ENCODE measurements around the gene SKIC2. TPM values are rescaled to one million over a fixed set of nuclear protein-coding genes. Genes with fewer than 3 reads are reported as not detected.
"Not testable (repeated sequence)": the region's sequence is repeated elsewhere in the genome, so short reads cannot be mapped to it uniquely, and the experiment has no call there.

SKIC2 gene
- total RNA-seq, 1 donor from 2014 or later, result 63.4 TPM

GRCh38 chr6:32012941-32013617 lies 54.1 kb downstream of the SKIC2 start:
- not testable (repeated sequence) for DNase-seq (ENCODE audit: low spot score); H3K36me3 Mint-ChIP-seq (ENCODE audit: low read depth, unreplicated experiment); H3K4me3 Mint-ChIP-seq (ENCODE audit: unreplicated experiment); H3K27ac Mint-ChIP-seq (ENCODE audit: unreplicated experiment); H3K27me3 Mint-ChIP-seq (ENCODE audit: unreplicated experiment); H3K4me1 Mint-ChIP-seq (ENCODE audit: unreplicated experiment); H3K9me3 Mint-ChIP-seq (ENCODE audit: unreplicated experiment)

- not testable (repeated sequence) for H3K36me3 Mint-ChIP-seq (ENCODE audit: low read depth, unreplicated experiment); H3K4me3 Mint-ChIP-seq (ENCODE audit: unreplicated experiment); H3K27ac Mint-ChIP-seq (ENCODE audit: unreplicated experiment); H3K27me3 Mint-ChIP-seq (ENCODE audit: unreplicated experiment); H3K9me3 Mint-ChIP-seq (ENCODE audit: unreplicated experiment); H3K4me1 Mint-ChIP-seq (ENCODE audit: unreplicated experiment); DNase-seq (ENCODE audit: low spot score)
Measured at GRCh38 chr6:32013738-32014137, 54.8 kb downstream of the SKIC2 start.

DNA sequence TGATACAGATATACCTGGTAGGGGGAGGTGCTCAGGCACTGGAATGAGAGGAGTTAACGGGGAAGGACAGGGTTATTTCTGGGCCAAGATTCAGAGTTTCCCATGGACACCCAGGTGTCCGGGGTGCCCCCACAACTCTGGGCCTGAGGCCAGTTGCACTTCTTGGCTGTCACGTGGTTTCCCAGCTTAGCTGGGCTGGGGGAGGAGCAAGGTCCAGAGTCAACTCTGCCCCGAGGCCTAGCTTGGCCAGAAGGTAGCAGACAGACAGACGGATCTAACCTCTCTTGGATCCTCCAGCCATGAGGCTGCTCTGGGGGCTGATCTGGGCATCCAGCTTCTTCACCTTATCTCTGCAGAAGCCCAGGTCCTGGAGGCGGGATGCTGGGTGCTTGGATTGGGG lies 55.6 kb downstream of the SKIC2 start, which contains the start of gene C4B:
Gene C4B (plus strand): TSS at position 249 of the 400 bp plus-strand sequence. CDS start 51 bp downstream, at position 300.
- H3K36me3 Mint-ChIP-seq (ENCODE audit: low read depth, unreplicated experiment); H3K9me3 Mint-ChIP-seq (ENCODE audit: unreplicated experiment): not testable (repeated sequence)

More for the DNA sequence above, 55.6 kb downstream of the SKIC2 start, which contains the start of gene C4B:
- DNase-seq (ENCODE audit: low spot score); H3K4me1 Mint-ChIP-seq (ENCODE audit: unreplicated experiment); H3K4me3 Mint-ChIP-seq (ENCODE audit: unreplicated experiment); H3K27ac Mint-ChIP-seq (ENCODE audit: unreplicated experiment); H3K27me3 Mint-ChIP-seq (ENCODE audit: unreplicated experiment): not testable (repeated sequence)

Small RNA genes lying within 50 kb of the gene (microRNA-seq; reads per million reads assigned to microRNA genes)
- gene MIR1236 (ENCODE audit: unreplicated experiment), result 1.6 reads per million, percentile 24 among the genes with 10 or more reads in this experiment

Other genes with a start within 250 kb of the SKIC2 start
- not detected for gene LY6G6D, start 243.8 kb upstream of the SKIC2 start, total RNA-seq (ENCODE audit: unreplicated experiment)
- gene LY6G6C, start 237.4 kb upstream of the SKIC2 start, total RNA-seq (ENCODE audit: unreplicated experiment), result 0.28 TPM
- not detected for gene MPIG6B, start 235.8 kb upstream of the SKIC2 start, total RNA-seq (ENCODE audit: unreplicated experiment)
- 145 TPM for gene DDAH2, start 229.9 kb upstream of the SKIC2 start, total RNA-seq (ENCODE audit: unreplicated experiment)
- gene CLIC1, start 222.6 kb upstream of the SKIC2 start, total RNA-seq (ENCODE audit: unreplicated experiment), result 420 TPM
- gene MSH5, start 219.2 kb upstream of the SKIC2 start, total RNA-seq (ENCODE audit: unreplicated experiment), result 16.1 TPM
- gene SAPCD1, start 196.5 kb upstream of the SKIC2 start, total RNA-seq (ENCODE audit: unreplicated experiment), result 2.4 TPM
- gene VWA7, start 181.8 kb upstream of the SKIC2 start, total RNA-seq (ENCODE audit: unreplicated experiment), result 0.74 TPM
- 53.0 TPM for gene VARS1, start 163.4 kb upstream of the SKIC2 start, total RNA-seq (ENCODE audit: unreplicated experiment)
- 57.1 TPM for gene LSM2, start 152.2 kb upstream of the SKIC2 start, total RNA-seq (ENCODE audit: unreplicated experiment)
- gene HSPA1L, start 143.9 kb upstream of the SKIC2 start, total RNA-seq (ENCODE audit: unreplicated experiment), result 0.82 TPM
- gene HSPA1A, start 143.6 kb upstream of the SKIC2 start, total RNA-seq (ENCODE audit: unreplicated experiment), result 27.2 TPM
- 19.8 TPM for gene HSPA1B, start 131.4 kb upstream of the SKIC2 start, total RNA-seq (ENCODE audit: unreplicated experiment)
- 31.9 TPM for gene NEU1, start 96.4 kb upstream of the SKIC2 start, total RNA-seq (ENCODE audit: unreplicated experiment)
- 1.6 TPM for gene SLC44A4, start 80.2 kb upstream of the SKIC2 start, total RNA-seq (ENCODE audit: unreplicated experiment)
- gene EHMT2, start 61.5 kb upstream of the SKIC2 start, total RNA-seq (ENCODE audit: unreplicated experiment), result 53.4 TPM
- gene ZBTB12, start 57.1 kb upstream of the SKIC2 start, total RNA-seq (ENCODE audit: unreplicated experiment), result 9.0 TPM
- 0.82 TPM for gene C2, start 31.5 kb upstream of the SKIC2 start, total RNA-seq (ENCODE audit: unreplicated experiment)
- gene CFB, start 13.1 kb upstream of the SKIC2 start, total RNA-seq (ENCODE audit: unreplicated experiment), result not detected
- gene NELFE, start 204 bp upstream of the SKIC2 start, total RNA-seq (ENCODE audit: unreplicated experiment), result 47.8 TPM
- gene DXO, start 13.0 kb downstream of the SKIC2 start, total RNA-seq (ENCODE audit: unreplicated experiment), result 12.6 TPM
- gene C4A, start 22.9 kb downstream of the SKIC2 start, total RNA-seq (ENCODE audit: unreplicated experiment), result 6.1 TPM
- 4.6 TPM for gene C4B, start 55.6 kb downstream of the SKIC2 start, total RNA-seq (ENCODE audit: unreplicated experiment)
- gene CYP21A2, start 79.2 kb downstream of the SKIC2 start, total RNA-seq (ENCODE audit: unreplicated experiment), result 0.44 TPM
- gene TNXB, start 150.2 kb downstream of the SKIC2 start, total RNA-seq (ENCODE audit: unreplicated experiment), result 7.5 TPM
- gene ATF6B, start 169.1 kb downstream of the SKIC2 start, total RNA-seq (ENCODE audit: unreplicated experiment), result 72.9 TPM
- gene FKBPL, start 171.1 kb downstream of the SKIC2 start, total RNA-seq (ENCODE audit: unreplicated experiment), result 5.2 TPM
- 2.1 TPM for gene PRRT1, start 192.8 kb downstream of the SKIC2 start, total RNA-seq (ENCODE audit: unreplicated experiment)
- gene PPT2, start 195.0 kb downstream of the SKIC2 start, total RNA-seq (ENCODE audit: unreplicated experiment), result 44.4 TPM
- gene EGFL8, start 205.4 kb downstream of the SKIC2 start, total RNA-seq (ENCODE audit: unreplicated experiment), result 37.4 TPM
- 93.3 TPM for gene AGPAT1, start 216.9 kb downstream of the SKIC2 start, total RNA-seq (ENCODE audit: unreplicated experiment)
- 44.4 TPM for gene RNF5, start 219.2 kb downstream of the SKIC2 start, total RNA-seq (ENCODE audit: unreplicated experiment)
- 42.2 TPM for gene AGER, start 225.1 kb downstream of the SKIC2 start, total RNA-seq (ENCODE audit: unreplicated experiment)
- 308 TPM for gene PBX2, start 231.0 kb downstream of the SKIC2 start, total RNA-seq (ENCODE audit: unreplicated experiment)
- 49.0 TPM for gene GPSM3, start 233.5 kb downstream of the SKIC2 start, total RNA-seq (ENCODE audit: unreplicated experiment)